HUES64 (cell line): ENCODE measurements around the gene FAM229A.
A peak's percentile ranks its signal among the peaks of the same experiment; 100 is the strongest.

Source experiments
- H3K27ac ChIP-seq: 2 replicates; pipeline ENCODE4 v1.7.0; 2013; ENCODE audit warnings: low read depth, low read length, inconsistent platforms
- H3K27me3 ChIP-seq: 2 replicates; pipeline ENCODE4 v1.6.1; 2013; ENCODE audit warnings: mild to moderate bottlenecking, low read length; ENCODE audit not compliant: insufficient read depth
- H3K36me3 ChIP-seq: 2 replicates; pipeline ENCODE4 v1.6.1; 2013; ENCODE audit warnings: mild to moderate bottlenecking, low read length; ENCODE audit not compliant: insufficient read depth
- H3K4me1 ChIP-seq: 2 replicates; pipeline ENCODE4 v1.6.1; 2013; ENCODE audit warnings: mild to moderate bottlenecking, low read length, moderate library complexity; ENCODE audit not compliant: insufficient read depth
- H3K4me3 ChIP-seq: 2 replicates; pipeline ENCODE4 v1.5.1; 2013; ENCODE audit warnings: mild to moderate bottlenecking, low read length, moderate library complexity
- H3K9ac ChIP-seq: 2 replicates; pipeline ENCODE4 v1.6.1; 2013; ENCODE audit warnings: mild to moderate bottlenecking, low read depth, low read length
- H3K9me3 ChIP-seq: 2 replicates; pipeline ENCODE4 v1.6.1; 2013; ENCODE audit warnings: low read depth, low read length; ENCODE audit not compliant: insufficient read depth
- WGBS: fragments of 150-250, 120-280 bp; methylation state at CpG from one replicate; pipeline ENCODE4 v1.1.7; 2013; ENCODE audit warnings: missing lambda C conversion rate; 5-methylcytosine and 5-hydroxymethylcytosine counted together

The FAM229A gene

DNA sequence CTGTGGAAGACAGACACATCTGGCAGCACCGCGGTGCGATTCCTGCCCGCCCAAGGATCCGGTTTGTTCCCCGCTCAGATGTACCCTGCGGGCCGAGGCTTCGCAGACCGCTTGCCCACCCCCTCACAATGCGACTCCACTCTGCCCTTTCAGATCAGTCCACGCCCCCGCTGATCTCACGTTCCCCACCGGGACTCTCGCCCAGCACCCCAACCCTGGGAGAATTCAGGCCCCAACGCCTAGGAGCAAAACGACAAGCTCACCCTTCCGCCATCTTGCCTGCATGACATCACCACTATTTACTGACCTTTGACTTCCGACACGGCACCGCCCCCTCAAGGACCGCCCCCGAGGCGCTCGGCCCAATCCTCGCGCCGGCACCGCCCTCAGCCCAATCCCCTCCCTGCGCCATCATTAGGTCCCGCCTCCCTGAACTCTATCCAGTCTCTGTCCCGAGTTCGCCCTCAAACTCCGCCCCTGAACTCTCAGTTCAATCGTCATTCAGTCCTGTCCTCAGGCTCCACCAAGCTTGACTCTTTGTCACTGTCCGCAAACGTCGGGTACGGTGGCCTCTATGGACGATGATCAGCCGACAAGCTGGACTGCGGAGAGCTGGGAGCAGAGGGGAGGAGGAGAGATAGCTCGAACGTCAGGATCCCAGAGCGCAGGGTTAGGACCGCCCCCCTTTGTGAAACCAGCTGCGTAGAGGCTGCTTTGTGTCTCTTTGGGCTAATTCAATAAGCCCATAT lies 32.0 kb upstream of the FAM229A start, which contains the start of gene BSDC1:
BSDC1 (minus strand) TSS at position 301 of the 749 bp plus-strand sequence; CDS start at position 274, 27 bp downstream.
- Histone ChIP-seq H3K27ac (peak within 1 kb of the TSS; percentile 87), H3K9ac (peak within 1 kb of the TSS; percentile 86), H3K4me3 (peak within 1 kb of the TSS; percentile 75), H3K4me1 (peaks cover 7% of the 10 kb centered on the region), H3K36me3 (peaks cover 30% of the 10 kb centered on the region), H3K27me3 (no peaks in the 10 kb centered on the region), H3K9me3 (no peaks in the 10 kb centered on the region)
- WGBS, result under 1% methylated on average over 48 of the region's 48 CpGs

DNA sequence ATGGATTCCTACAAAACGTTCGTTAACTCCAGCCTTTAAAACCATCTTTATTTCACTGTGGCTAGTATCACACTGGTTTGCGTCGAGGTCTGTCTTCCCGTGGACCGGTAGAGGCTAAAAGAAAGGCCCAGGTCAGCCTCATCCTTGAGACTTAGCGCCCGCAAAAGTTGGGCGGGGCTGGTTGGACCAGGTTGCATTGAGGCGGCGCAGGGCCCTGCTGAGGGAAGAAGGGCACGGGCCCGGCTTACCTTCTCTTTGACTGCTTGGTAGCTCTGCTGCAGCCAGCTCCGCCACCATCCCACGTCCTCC lies 31.5 kb upstream of the FAM229A start:
- Histone ChIP-seq H3K4me3 (peak overlapping the region; percentile 75), H3K4me1 (peaks cover 7% of the 10 kb centered on the region), H3K27me3 (no peaks in the 10 kb centered on the region), H3K9me3 (no peaks in the 10 kb centered on the region), H3K27ac (peak overlapping the region; percentile 84), H3K36me3 (peaks cover 34% of the 10 kb centered on the region), H3K9ac (peak overlapping the region; percentile 81)
- WGBS, result 5% methylated on average over 15 of the region's 15 CpGs

DNA sequence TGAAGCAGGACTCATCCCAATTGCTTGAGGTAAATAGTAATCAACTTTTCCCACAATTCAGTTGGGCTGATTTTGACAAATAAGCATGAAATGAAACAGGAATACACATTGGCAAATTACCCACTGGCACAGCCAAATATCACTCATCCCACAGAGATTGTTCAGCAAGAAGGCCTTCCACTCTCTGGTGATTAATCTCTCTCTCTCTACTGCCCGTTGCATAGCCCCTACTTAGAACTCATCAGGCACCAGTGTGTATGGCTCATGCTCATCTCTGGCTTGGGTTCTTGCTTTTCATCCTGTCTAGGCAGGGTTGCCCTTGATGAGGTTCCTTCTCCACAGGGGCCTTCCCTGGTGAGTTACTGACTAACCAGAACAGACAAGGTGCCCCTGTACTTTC lies 30.9 kb upstream of the FAM229A start:
- peak overlapping the region; percentile 75 for H3K4me3 ChIP-seq
- no peak overlapping the region for H3K27ac ChIP-seq
- WGBS, result 92% methylated on average over 1 of the region's 1 CpG
- H3K36me3 ChIP-seq, result peaks cover 40% of the 10 kb centered on the region
- H3K9me3 ChIP-seq, result no peaks in the 10 kb centered on the region
- H3K27me3 ChIP-seq, result no peaks in the 10 kb centered on the region
- H3K4me1 ChIP-seq, result peaks cover 7% of the 10 kb centered on the region
- peak overlapping the region; percentile 81; the same call in 1 of the 2 replicates for H3K9ac ChIP-seq

DNA sequence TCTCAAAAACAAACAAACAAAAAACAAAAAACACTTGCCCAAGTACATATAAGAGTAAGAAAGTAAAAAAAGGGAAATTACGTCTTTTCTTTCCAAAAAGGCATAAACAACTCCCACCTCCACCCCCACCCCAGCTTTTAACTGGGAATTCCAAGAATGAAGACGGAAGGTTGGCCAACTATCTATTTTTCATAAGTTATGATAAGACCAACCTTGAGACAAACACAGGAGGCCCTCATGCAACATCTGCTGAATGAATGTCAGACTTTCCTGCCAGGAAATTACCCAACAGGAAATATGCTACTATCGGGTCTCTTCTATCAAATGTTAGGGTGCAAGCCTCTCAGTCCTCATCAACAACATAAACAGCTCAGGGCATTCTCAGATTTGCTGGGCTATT lies 30.0 kb upstream of the FAM229A start:
- Histone ChIP-seq H3K4me1 (peaks cover 7% of the 10 kb centered on the region), H3K9ac (no peak overlapping the region), H3K36me3 (peaks cover 48% of the 10 kb centered on the region), H3K27me3 (no peaks in the 10 kb centered on the region), H3K27ac (no peak overlapping the region), H3K9me3 (no peaks in the 10 kb centered on the region), H3K4me3 (no peak overlapping the region)
- 95% methylated on average over 3 of the region's 3 CpGs for WGBS

DNA sequence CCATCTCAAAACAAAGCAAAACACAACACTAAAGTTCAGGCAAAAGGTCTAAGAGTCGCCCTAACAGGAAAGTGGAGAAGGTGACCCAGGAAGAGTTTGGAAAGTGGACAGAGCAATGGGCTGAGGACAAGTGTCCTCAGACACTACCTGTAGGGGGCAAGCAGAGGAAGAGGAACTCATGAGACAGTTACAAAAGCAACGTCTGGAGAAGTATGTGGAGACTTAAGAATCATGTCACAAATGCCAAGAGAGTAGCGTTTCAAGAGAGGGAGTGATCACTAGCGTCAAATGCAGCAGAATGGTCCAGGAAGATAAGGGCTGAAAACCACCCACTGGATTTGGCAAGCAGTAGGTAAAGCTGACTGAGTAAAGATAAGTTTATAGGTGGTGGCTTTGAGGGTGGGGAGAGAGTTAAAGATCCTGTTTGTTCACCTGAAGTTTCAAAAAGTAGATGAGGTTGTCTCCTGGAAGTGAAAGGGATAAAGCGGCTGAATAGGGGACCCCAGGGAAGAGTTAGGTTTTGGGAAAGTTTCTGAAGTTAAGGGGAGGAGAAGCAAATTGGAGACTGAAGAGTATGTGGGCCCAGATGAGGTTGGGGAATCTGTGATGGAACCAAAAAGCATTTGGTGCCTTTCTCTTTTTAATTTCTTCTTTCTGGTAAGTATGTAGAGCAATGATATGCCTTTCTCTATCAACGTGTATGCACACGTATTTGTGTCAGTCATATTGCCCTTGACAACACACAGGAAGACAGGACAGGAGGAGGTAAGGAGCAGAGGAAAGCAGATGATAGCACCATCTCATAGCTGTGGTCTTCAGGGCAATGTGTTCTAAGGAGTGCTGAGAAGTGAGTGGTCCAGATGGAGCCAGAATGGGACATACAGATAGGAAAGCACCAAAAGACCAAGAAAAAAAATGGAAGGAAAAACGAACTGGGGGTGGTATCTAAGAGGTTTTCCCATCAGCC lies 28.9 kb upstream of the FAM229A start:
- Histone ChIP-seq H3K9me3 (no peaks in the 10 kb centered on the region), H3K9ac (no peak overlapping the region), H3K27ac (no peak overlapping the region), H3K36me3 (peaks cover 58% of the 10 kb centered on the region), H3K4me1 (peaks cover 7% of the 10 kb centered on the region), H3K27me3 (no peaks in the 10 kb centered on the region), H3K4me3 (no peak overlapping the region)
- WGBS, result 90% methylated on average over 8 of the region's 8 CpGs

DNA sequence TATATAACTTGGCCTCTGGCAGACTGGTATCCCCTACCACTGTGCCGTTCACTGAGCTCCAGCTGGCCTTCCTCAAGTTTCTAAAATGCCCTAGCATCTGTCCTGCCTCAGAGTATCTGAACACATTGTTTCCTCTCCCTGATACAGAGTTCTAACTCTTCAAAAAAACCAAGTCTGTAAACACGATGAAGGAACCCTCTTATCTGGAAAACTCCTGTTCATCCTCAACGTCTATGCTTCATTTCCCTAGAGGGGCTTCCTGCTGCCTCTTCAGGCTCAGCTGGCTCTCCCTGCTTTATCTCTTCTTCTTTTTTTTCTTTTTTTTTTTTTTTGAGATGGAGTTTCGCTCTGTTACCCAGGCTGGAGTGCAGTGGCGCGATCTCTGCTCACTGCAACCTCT lies 26.4 kb upstream of the FAM229A start:
- WGBS, result 95% methylated on average over 6 of the region's 6 CpGs
- H3K4me3 ChIP-seq, result no peak overlapping the region
- peaks cover 81% of the 10 kb centered on the region for H3K36me3 ChIP-seq

DNA sequence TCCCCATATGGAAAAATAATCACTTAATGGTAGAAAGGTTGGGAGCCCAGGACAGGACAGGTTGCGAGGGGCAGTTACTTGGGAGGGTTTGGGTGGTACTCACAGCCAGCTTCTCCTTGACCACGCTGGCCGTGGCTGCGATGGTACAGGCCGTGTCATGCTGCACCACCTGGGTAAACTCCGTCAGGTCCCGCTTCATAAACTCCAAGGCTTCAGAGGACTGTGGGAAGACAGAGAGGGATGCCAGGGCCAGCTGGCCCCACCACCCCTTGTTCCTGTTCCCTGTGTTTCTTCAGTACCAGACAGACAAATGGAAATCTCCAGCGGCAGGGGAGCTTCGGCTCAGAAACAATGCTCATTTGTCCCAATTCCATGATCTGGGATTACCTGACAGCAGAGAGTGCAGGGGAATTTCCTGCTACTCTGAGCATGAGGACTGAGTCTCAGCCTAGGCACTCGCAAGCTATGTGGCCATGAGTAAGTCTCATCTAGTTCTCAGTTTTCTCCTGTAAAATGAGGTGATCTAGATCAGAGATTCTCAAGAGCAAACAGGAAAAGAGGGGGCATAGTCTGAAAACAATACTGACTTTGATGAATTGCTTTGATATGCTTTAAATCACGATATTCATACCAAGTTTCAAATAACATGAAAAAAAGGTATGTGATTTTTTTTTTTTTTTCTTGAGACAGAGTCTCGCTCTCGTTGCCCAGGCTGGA lies 24.5 kb upstream of the FAM229A start:
- H3K4me1 ChIP-seq, result no peaks in the 10 kb centered on the region
- H3K9me3 ChIP-seq, result no peaks in the 10 kb centered on the region
- no peaks in the 10 kb centered on the region for H3K27me3 ChIP-seq
- no peak overlapping the region for H3K9ac ChIP-seq
- H3K4me3 ChIP-seq, result no peak overlapping the region
- no peak overlapping the region for H3K27ac ChIP-seq
- 95% methylated on average over 12 of the region's 13 CpGs for WGBS
- peaks cover 93% of the 10 kb centered on the region for H3K36me3 ChIP-seq

More for the DNA sequence above, 26.4 kb upstream of the FAM229A start:
- H3K27me3 ChIP-seq, result no peaks in the 10 kb centered on the region
- H3K27ac ChIP-seq, result no peak overlapping the region
- no peaks in the 10 kb centered on the region for H3K9me3 ChIP-seq
- no peak overlapping the region for H3K9ac ChIP-seq
- H3K4me1 ChIP-seq, result peaks cover 6% of the 10 kb centered on the region

DNA sequence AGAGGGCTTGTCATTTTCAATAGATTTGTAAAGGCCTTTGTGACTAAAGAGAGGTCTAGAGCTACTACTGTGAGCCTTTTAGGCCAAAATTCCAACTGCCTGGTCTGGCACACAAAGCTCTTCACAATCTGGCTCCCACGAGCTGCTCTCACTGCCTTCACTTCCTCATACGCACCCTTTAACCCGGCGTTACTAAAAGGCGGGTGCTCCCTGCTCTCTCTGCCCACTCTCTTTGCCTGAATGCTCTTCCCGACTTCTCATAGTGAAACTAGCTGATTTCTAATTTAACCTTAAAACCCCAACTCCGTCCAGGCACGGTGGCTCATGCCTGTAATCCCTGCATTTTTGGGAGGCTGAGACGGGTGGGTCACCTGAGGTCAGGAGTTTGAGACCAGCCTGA lies 17.8 kb upstream of the FAM229A start:
- H3K27ac ChIP-seq, result no peak overlapping the region
- H3K4me1 ChIP-seq, result no peaks in the 10 kb centered on the region
- no peaks in the 10 kb centered on the region for H3K27me3 ChIP-seq
- H3K9ac ChIP-seq, result no peak overlapping the region
- H3K36me3 ChIP-seq, result peaks cover 98% of the 10 kb centered on the region
- H3K9me3 ChIP-seq, result no peaks in the 10 kb centered on the region
- WGBS, result 97% methylated on average over 9 of the region's 9 CpGs
- no peak overlapping the region for H3K4me3 ChIP-seq

DNA sequence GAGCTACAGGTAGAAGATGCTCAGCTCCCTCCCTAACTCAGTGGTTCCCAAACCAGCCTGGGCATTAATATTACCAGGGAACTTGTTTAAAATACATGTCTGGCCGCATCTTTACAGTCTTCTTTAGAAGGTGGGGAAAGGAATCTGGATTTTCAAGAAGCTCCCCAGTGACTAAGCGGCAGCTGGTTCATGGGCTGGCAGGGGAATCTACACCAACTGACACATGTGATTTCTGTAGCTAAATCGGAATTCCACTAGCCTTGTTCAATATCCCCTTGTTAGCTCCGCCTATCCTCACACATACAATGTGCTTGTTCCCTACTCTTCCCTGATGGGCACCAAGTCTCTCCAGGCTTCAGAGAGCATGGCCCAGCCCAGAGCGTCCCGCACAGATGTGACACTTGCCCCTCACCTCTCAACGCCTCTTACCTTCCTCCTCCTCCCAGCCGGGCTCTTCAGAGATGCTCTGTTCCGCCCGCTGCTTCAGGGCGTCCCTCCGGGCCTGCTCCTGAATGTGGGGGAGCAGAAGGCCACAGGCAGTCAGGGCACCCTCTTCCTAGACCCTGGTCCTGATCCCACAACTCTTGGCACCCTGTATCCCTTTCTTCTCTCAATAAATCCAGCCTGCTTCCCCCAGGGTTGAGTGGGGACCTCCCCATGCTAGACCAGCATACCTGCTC lies 15.4 kb upstream of the FAM229A start:
- Histone ChIP-seq H3K4me3 (no peak overlapping the region), H3K9me3 (no peaks in the 10 kb centered on the region), H3K9ac (no peak overlapping the region), H3K36me3 (peaks cover 97% of the 10 kb centered on the region), H3K27ac (no peak overlapping the region), H3K4me1 (no peaks in the 10 kb centered on the region), H3K27me3 (no peaks in the 10 kb centered on the region)
- WGBS, result 97% methylated on average over 12 of the region's 12 CpGs

DNA sequence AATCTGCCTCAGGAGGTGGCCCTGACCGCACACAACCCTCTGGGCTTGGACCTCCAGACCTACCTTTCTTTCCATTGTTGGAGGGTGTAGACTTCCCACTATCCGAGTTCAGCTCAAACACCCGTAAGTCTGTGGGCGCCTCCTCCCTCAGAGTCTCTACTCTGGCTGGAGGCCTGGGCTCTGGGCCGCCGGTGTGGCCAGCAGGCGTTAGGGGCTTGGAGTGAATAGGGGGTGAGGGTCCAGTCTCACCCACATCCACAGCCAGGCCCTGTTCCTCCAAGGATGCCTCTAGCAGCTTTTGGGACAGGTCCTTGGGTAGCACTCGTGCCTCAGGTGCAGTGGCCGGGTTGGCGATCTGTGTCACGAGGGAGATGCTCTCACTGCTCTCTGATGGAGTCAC lies 13.9 kb upstream of the FAM229A start:
- Histone ChIP-seq H3K9ac (no peak overlapping the region), H3K36me3 (peaks cover 95% of the 10 kb centered on the region), H3K4me3 (no peak overlapping the region), H3K9me3 (no peaks in the 10 kb centered on the region), H3K4me1 (no peaks in the 10 kb centered on the region), H3K27ac (no peak overlapping the region), H3K27me3 (no peaks in the 10 kb centered on the region)
- WGBS, result 93% methylated on average over 11 of the region's 11 CpGs
